GM12892 (cell line): ENCODE results near the gene FAM237A.

Experiments used
- POLR2A ChIP-seq: IDR thresholded peaks from 2 replicates; pipeline ENCODE4 v1.6.1; 2011; ENCODE audit warnings: low read depth, low read length, control low read depth
- TAF1 ChIP-seq: IDR thresholded peaks from 2 replicates; pipeline ENCODE4 v1.6.1; 2011; ENCODE audit warnings: low read depth, mild to moderate bottlenecking, control low read depth, low read length, borderline replicate concordance

- TF ChIP-seq POLR2A (no peak), TAF1 (no peak)
Measured at GRCh38 chr2:206641226-206641625, 1.1 kb upstream of the FAM237A start.
